Keratinocyte (primary cell): Measurements from ENCODE around the gene FRMD3. TPM values are rescaled to one million over a fixed set of nuclear protein-coding genes. Genes with fewer than 3 reads are reported as not detected.

Experiments
- DNase-seq: peaks from one replicate; pipeline ENCODE4 v3.0.0-alpha.2; 2011; ENCODE audit warnings: low read depth, missing footprints, low spot score
- FAIRE-seq: peaks from 2 replicates; lab custom pipeline; 2011; peaks lifted over from hg19 to GRCh38; lab: Jason Lieb, UNC
- H2AFZ ChIP-seq: 2 replicates; pipeline ENCODE4 v1.6.0; 2012; ENCODE audit warnings: low read length, control low read depth, inconsistent platforms; ENCODE audit not compliant: control insufficient read depth
- H3K27ac ChIP-seq: 2 replicates; pipeline ENCODE4 v1.5.1; 2011; ENCODE audit warnings: low read length; ENCODE audit not compliant: control insufficient read depth, insufficient read depth
- H3K27me3 ChIP-seq: 3 replicates; pipeline ENCODE4 v1.6.0; 2011; ENCODE audit warnings: low read length; ENCODE audit not compliant: control insufficient read depth, insufficient read depth; ENCODE audit errors: extremely low read depth
- H3K36me3 ChIP-seq, 2 experiments: 2 replicates in 1 of 2; 3 replicates in 1 of 2; pipeline ENCODE4 v1.5.1; 2011; ENCODE audit warnings: low read length in 2 of 2, mild to moderate bottlenecking in 1 of 2; ENCODE audit not compliant: control insufficient read depth in 2 of 2, insufficient read depth in 2 of 2; ENCODE audit errors: extremely low read depth in 1 of 2
- H3K4me1 ChIP-seq: 3 replicates; pipeline ENCODE4 v1.5.1; 2011; ENCODE audit warnings: low read length; ENCODE audit not compliant: control insufficient read depth, insufficient read depth; ENCODE audit errors: extremely low read depth
- H3K4me2 ChIP-seq: 3 replicates; pipeline ENCODE4 v1.6.0; 2011; ENCODE audit warnings: low read depth, low read length; ENCODE audit not compliant: control insufficient read depth, insufficient read depth; ENCODE audit errors: extremely low read depth
- H3K4me3 ChIP-seq, 3 experiments: fragments of 200-600 bp in 1 of 3; sonication (generic) in 1 of 3; 2 replicates in 2 of 3; 3 replicates in 1 of 3; pipeline ENCODE4 v1.5.1; 2011 to 2016; ENCODE audit warnings: low read length in 3 of 3, mild to moderate bottlenecking in 3 of 3, control low read depth in 2 of 3, inconsistent platforms in 1 of 3, low read depth in 1 of 3, mixed read lengths in 1 of 3, mixed run types in 1 of 3, moderate library complexity in 1 of 3; ENCODE audit not compliant: control insufficient read depth in 2 of 3, insufficient read depth in 2 of 3; ENCODE audit errors: extremely low read depth in 1 of 3
- H3K79me2 ChIP-seq: 2 replicates; pipeline ENCODE4 v1.6.0; 2012; ENCODE audit warnings: low read length; ENCODE audit not compliant: control insufficient read depth, insufficient read depth
- H3K9ac ChIP-seq: 3 replicates; pipeline ENCODE4 v1.6.0; 2011; ENCODE audit warnings: low read length; ENCODE audit not compliant: control insufficient read depth, insufficient read depth; ENCODE audit errors: extremely low read depth
- H3K9me1 ChIP-seq: 3 replicates; pipeline ENCODE4 v1.6.0; 2011; ENCODE audit warnings: low read length; ENCODE audit not compliant: control insufficient read depth, insufficient read depth; ENCODE audit errors: extremely low read depth
- H3K9me3 ChIP-seq: 2 replicates; pipeline ENCODE4 v1.5.1; 2012; ENCODE audit warnings: low read depth, low read length; ENCODE audit not compliant: control insufficient read depth
- H4K20me1 ChIP-seq: 3 replicates; pipeline ENCODE4 v1.6.0; 2011; ENCODE audit warnings: low read length; ENCODE audit not compliant: control insufficient read depth, insufficient read depth; ENCODE audit errors: extremely low read depth
- EZH2 ChIP-seq: IDR thresholded peaks from one replicate; pipeline ENCODE4 v1.6.1; 2012; ENCODE audit warnings: inconsistent platforms, mild to moderate bottlenecking, low read length, moderate library complexity
- dilution Hi-C: fragments of 300-500 bp; cut with MboI; formaldehyde crosslinking; loops from one replicate; pipeline ENCODE4 v1.7.0; 2020; ENCODE audit warnings: low sequenced_read_pairs; ENCODE audit not compliant: extremely low pct_ligation_motif_present
- polyA plus RNA-seq, 5 experiments: library from polyadenylated mRNA; depleted of rRNA in 3 of 5; stranded (reverse) in 3 of 5; stranded (forward) in 1 of 5; unstranded in 1 of 5; fragments of >200 nt; gene quantifications; 1 replicate in 1 of 5; 2 replicates in 3 of 5; 3 replicates in 1 of 5; pipeline versions ENCODE4 v1.2.1 to v1.2.3, GENCODE V29; 2011 to 2012; ENCODE audit warnings: missing spikeins in 2 of 5, low read depth in 1 of 5, low replicate concordance in 1 of 5
- TF ChIP-seq, protein P1 (sequence below), 3 experiments: IDR thresholded peaks in 1 of 3; conservative IDR thresholded peaks in 1 of 3; optimal IDR thresholded peaks in 1 of 3; 2 replicates in 2 of 3; 3 replicates in 1 of 3; pipeline versions ENCODE3 to v1.5.1; 2011; ENCODE audit warnings: low read length in 3 of 3, mild to moderate bottlenecking in 3 of 3, moderate library complexity in 2 of 3, control low read depth in 1 of 3, inconsistent platforms in 1 of 3; ENCODE audit not compliant: insufficient read depth in 2 of 3; ENCODE audit errors: extremely low read depth in 1 of 3

The FRMD3 gene
- polyA plus RNA-seq, 1 donor (not counting 4 experiments of a cell fraction or from before 2014, with no cell fraction given), result 0.21 TPM

DNA sequence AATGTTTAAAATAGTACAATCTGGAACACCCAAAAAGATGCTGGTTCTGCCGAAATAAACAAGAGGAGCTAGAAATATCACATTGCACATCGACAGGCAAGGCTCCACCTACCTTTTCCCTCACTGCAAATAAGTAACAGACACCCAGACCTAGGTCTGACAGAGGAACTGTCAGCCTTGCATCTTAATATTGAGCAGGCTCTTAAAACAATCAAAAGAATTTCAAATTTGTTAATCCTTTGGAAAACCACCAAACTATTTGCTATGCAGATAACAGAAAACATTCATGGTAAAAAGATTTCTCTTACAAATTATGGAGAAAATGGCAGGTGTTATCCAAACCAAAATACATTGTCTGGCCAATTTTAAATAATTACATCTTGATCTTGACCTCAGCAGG is 71.3 kb downstream of the FRMD3 start:
- dilution Hi-C loops, result no loop called here
- Histone ChIP-seq H3K4me1 (no peaks in the 10 kb centered on the region), H3K27me3 (no peaks in the 10 kb centered on the region), H3K27ac (no peak overlapping the region), H3K4me3 (no peak overlapping the region), H2AFZ (no peak overlapping the region), H4K20me1 (no peaks in the 10 kb centered on the region), H3K9me1 (no peaks in the 10 kb centered on the region), H3K79me2 (no peaks in the 10 kb centered on the region), H3K4me2 (no peak overlapping the region), H3K9ac (no peak overlapping the region), H3K9me3 (no peaks in the 10 kb centered on the region), H3K36me3 (no peaks in the 10 kb centered on the region)
- FAIRE-seq (no peak), DNase-seq (no peak)
- TF ChIP-seq EZH2, result no peak
- TF ChIP-seq, protein P1, sequence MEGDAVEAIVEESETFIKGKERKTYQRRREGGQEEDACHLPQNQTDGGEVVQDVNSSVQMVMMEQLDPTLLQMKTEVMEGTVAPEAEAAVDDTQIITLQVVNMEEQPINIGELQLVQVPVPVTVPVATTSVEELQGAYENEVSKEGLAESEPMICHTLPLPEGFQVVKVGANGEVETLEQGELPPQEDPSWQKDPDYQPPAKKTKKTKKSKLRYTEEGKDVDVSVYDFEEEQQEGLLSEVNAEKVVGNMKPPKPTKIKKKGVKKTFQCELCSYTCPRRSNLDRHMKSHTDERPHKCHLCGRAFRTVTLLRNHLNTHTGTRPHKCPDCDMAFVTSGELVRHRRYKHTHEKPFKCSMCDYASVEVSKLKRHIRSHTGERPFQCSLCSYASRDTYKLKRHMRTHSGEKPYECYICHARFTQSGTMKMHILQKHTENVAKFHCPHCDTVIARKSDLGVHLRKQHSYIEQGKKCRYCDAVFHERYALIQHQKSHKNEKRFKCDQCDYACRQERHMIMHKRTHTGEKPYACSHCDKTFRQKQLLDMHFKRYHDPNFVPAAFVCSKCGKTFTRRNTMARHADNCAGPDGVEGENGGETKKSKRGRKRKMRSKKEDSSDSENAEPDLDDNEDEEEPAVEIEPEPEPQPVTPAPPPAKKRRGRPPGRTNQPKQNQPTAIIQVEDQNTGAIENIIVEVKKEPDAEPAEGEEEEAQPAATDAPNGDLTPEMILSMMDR (optimal IDR thresholded peaks at IDR 0.05 in 1 of 3, IDR thresholded peaks at IDR 0.05 in 1 of 3, conservative IDR thresholded peaks at IDR 0.05 in 1 of 3; ENCODE audit: extremely low read depth in 1 of 3, insufficient read depth in 2 of 3, low read length in 3 of 3), result no peak

DNA sequence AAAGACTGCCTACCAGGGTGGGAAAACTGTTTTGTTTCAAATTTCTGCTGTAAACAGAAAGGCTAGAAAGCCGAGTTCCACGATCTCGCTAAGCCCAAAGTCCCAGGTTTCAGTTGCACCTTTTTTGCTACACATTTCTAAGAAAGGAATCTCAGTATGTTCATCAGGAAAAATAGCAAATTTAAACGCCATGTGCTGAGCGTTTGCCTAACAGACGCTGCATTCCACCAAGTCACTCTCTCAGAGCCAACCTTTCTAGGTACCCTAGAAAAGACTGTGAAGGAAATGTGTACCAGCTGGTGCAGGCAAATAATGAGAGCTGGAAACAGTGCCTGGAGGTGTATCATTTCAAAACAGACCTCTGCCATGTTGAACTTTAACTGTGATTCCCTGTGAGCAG is 71.8 kb downstream of the FRMD3 start:
- dilution Hi-C loops, result no loop called here
- no peak for DNase-seq
- H2AFZ ChIP-seq, result no peak overlapping the region
- TF ChIP-seq EZH2, result no peak
- TF ChIP-seq, protein P1 (optimal IDR thresholded peaks at IDR 0.05 in 1 of 3, IDR thresholded peaks at IDR 0.05 in 1 of 3, conservative IDR thresholded peaks at IDR 0.05 in 1 of 3; ENCODE audit: extremely low read depth in 1 of 3, insufficient read depth in 2 of 3, low read length in 3 of 3), result no peak
- no peak overlapping the region for H3K9ac ChIP-seq
- H4K20me1 ChIP-seq, result no peaks in the 10 kb centered on the region
- no peak overlapping the region for H3K4me3 ChIP-seq
- H3K4me2 ChIP-seq, result no peak overlapping the region
- H3K27ac ChIP-seq, result no peak overlapping the region
- no peaks in the 10 kb centered on the region for H3K9me3 ChIP-seq
- no peaks in the 10 kb centered on the region for H3K79me2 ChIP-seq
- FAIRE-seq, result no peak
- no peaks in the 10 kb centered on the region for H3K27me3 ChIP-seq
- no peaks in the 10 kb centered on the region for H3K9me1 ChIP-seq
- H3K4me1 ChIP-seq, result no peaks in the 10 kb centered on the region
- H3K36me3 ChIP-seq, result no peaks in the 10 kb centered on the region
